ENCODE data around the gene MCU.

- TF ChIP-seq POLR2A (IDR thresholded peaks at IDR 0.05) (no peak), CTCF (IDR thresholded peaks at IDR 0.05) (no peak)
Measured at GRCh38 chr10:72918352-72918751, 226.4 kb downstream of the MCU start.

Data from stomach (tissue), 4 donors.